A549 (cell line): ENCODE measurements around the gene PTPRK. TPM values are rescaled to one million over a fixed set of nuclear protein-coding genes. Genes with fewer than 3 reads are reported as not detected.

Experiments used
- ATAC-seq, 2 experiments: fragments of 200-7000 bp in 1 of 2; fragments of >200 bp in 1 of 2; cut with Nextera tagmentation in 1 of 2; cut with Tn5 transposase in 1 of 2; 3 replicates each; pipeline versions ENCODE4 v1.8.0 to v1.9.1; 2018 to 2020; ENCODE audit warnings: mild to moderate bottlenecking in 1 of 2, moderate library complexity in 1 of 2
- CTCF ChIA-PET: fragments of 300-600 bp; sonication (Branson Sonifier 250); formaldehyde crosslinking; extraction: SDS; loops from one replicate; lab custom pipeline; 2021; ENCODE audit warnings: antibody characterized with exemption, inconsistent platforms; lab: Yijun Ruan, JAX
- POLR2A ChIA-PET: fragments of 350-600 bp; formaldehyde crosslinking; extraction: SDS; loops from one replicate; lab custom pipeline; 2021; ENCODE audit warnings: antibody characterized with exemption, inconsistent platforms; lab: Yijun Ruan, JAX
- DNase-seq, 2 experiments: peaks; one replicate each; pipeline versions ENCODE4 v3.0.0 to v3.0.0-alpha.2; 2011 to 2016; ENCODE audit warnings: low read depth in 1 of 2, low spot score in 1 of 2
- FAIRE-seq: peaks from 2 replicates; lab custom pipeline; 2011; peaks lifted over from hg19 to GRCh38; lab: Jason Lieb, UNC
- H3K27ac ChIP-seq, 2 experiments: fragments of >200 bp; sonication (Bioruptor Twin); formaldehyde crosslinking; 3 replicates each; pipeline ENCODE4 v1.5.1; 2016 to 2017
- H3K4me1 ChIP-seq: fragments of >200 bp; sonication (Bioruptor Twin); formaldehyde crosslinking; 3 replicates; pipeline ENCODE4 v1.6.1; 2016
- H3K4me2 ChIP-seq: fragments of >200 bp; sonication (Bioruptor Twin); formaldehyde crosslinking; 3 replicates; pipeline ENCODE4 v1.6.1; 2016
- H3K4me3 ChIP-seq: fragments of >200 bp; sonication (Bioruptor Twin); formaldehyde crosslinking; 3 replicates; pipeline ENCODE4 v1.5.1; 2016
- H3K9me3 ChIP-seq: fragments of >200 bp; sonication (Bioruptor Twin); formaldehyde crosslinking; 3 replicates; pipeline ENCODE4 v1.6.1; 2016
- BCL3 ChIP-seq: fragments of >200 bp; sonication (Bioruptor Twin); formaldehyde crosslinking; IDR thresholded peaks from 3 replicates; pipeline ENCODE4 v1.6.1; 2016
- E2F6 ChIP-seq: IDR thresholded peaks from 2 replicates; pipeline ENCODE4 v1.6.1; 2012; ENCODE audit warnings: low read depth, borderline replicate concordance
- EHMT2 ChIP-seq: fragments of 200-600 bp; sonication (generic); IDR thresholded peaks from 2 replicates; pipeline ENCODE4 v1.6.1; 2016; ENCODE audit warnings: antibody characterized with exemption, low read depth, mild to moderate bottlenecking, moderate library complexity
- EP300 ChIP-seq, 2 experiments: fragments of >200 bp; sonication (Bioruptor Twin); formaldehyde crosslinking; IDR thresholded peaks; 2 replicates in 1 of 2; 3 replicates in 1 of 2; pipeline ENCODE4 v1.6.1; 2016 to 2017
- FOSB ChIP-seq: fragments of 250-450 bp; sonication (Bioruptor Pico); IDR thresholded peaks from 2 replicates; pipeline ENCODE4 v1.5.0; 2020; ENCODE audit warnings: mild to moderate bottlenecking, moderate library complexity
- FOSL2 ChIP-seq, 2 experiments: fragments of 450-650 bp in 1 of 2; fragments of >200 bp in 1 of 2; sonication (Bioruptor Twin) in 1 of 2; formaldehyde crosslinking; IDR thresholded peaks; 2 replicates each; pipeline versions ENCODE4 v1.5.0 to v1.6.1; 2016 to 2020; ENCODE audit warnings: mild to moderate bottlenecking in 1 of 2, moderate library complexity in 1 of 2
- HEYL ChIP-seq: fragments of 250-450 bp; sonication (Bioruptor Pico); IDR thresholded peaks from 2 replicates; pipeline ENCODE4 v1.8.0; 2021; ENCODE audit warnings: mild to moderate bottlenecking, moderate library complexity
- JUN ChIP-seq, 2 experiments: fragments of >200 bp; sonication (Bioruptor Twin); formaldehyde crosslinking; IDR thresholded peaks; 2 replicates in 1 of 2; 3 replicates in 1 of 2; pipeline ENCODE4 v1.6.1; 2016 to 2017
- KDM1A ChIP-seq: fragments of 200-600 bp; sonication (generic); IDR thresholded peaks from 2 replicates; pipeline ENCODE4 v1.6.1; 2016; ENCODE audit warnings: low read depth, mild to moderate bottlenecking
- MAFK ChIP-seq: fragments of 450-650 bp; IDR thresholded peaks from 2 replicates; pipeline ENCODE4 v1.6.1; 2014; ENCODE audit not compliant: partially characterized antibody
- MAZ ChIP-seq: fragments of 150-350 bp; IDR thresholded peaks from 2 replicates; pipeline ENCODE4 v1.6.1; 2014; ENCODE audit warnings: antibody characterized with exemption, low read depth, low read length, borderline replicate concordance
- PBX3 ChIP-seq: IDR thresholded peaks from 2 replicates; pipeline ENCODE4 v1.6.1; 2012
- PHF8 ChIP-seq: fragments of 200-600 bp; sonication (generic); IDR thresholded peaks from 2 replicates; pipeline ENCODE4 v1.6.1; 2016; ENCODE audit warnings: low read depth, mild to moderate bottlenecking, antibody characterized with exemption, moderate library complexity, borderline replicate concordance
- POLR2A ChIP-seq: IDR thresholded peaks from 2 replicates; pipeline ENCODE4 v1.6.1; 2012; ENCODE audit warnings: mild to moderate bottlenecking, low read length
- POLR2AphosphoS2 ChIP-seq: conservative IDR thresholded peaks from 2 replicates; pipeline ENCODE4 v1.6.1; 2012; ENCODE audit warnings: low read length, improper control_type of control experiment, inconsistent platforms
- RARB ChIP-seq: fragments of 250-450 bp; sonication (Bioruptor Pico); IDR thresholded peaks from 2 replicates; pipeline ENCODE4 v1.8.0; 2021; ENCODE audit warnings: mild to moderate bottlenecking, moderate library complexity
- TFCP2L1 ChIP-seq: fragments of 250-450 bp; sonication (Bioruptor Pico); IDR thresholded peaks from 2 replicates; pipeline ENCODE4 v1.5.0; 2021; ENCODE audit warnings: mild to moderate bottlenecking
- ZSCAN20 ChIP-seq: fragments of 250-450 bp; sonication (Bioruptor Pico); IDR thresholded peaks from 2 replicates; pipeline ENCODE4 v1.8.0; 2022; ENCODE audit warnings: mild to moderate bottlenecking, moderate library complexity
- WGBS: methylation state at CpG from one replicate; pipeline ENCODE4 v1.1.6; 2017; ENCODE audit errors: missing lambda C conversion rate; 5-methylcytosine and 5-hydroxymethylcytosine counted together
- polyA plus RNA-seq, 4 experiments: library from polyadenylated mRNA; depleted of rRNA in 3 of 4; stranded (reverse); fragments of >200 nt; fragmentation: RNase III in 1 of 4; extraction: RNeasy Plus Mini Kit Qiagen cat#74134 plus additional on column Dnase treatment in 1 of 4; gene quantifications; 2 replicates in 3 of 4; 3 replicates in 1 of 4; pipeline ENCODE4 v1.2.3, GENCODE V29; 2011 to 2017

PTPRK gene
- polyA plus RNA-seq, 2 of the 4 experiments (the other 2 are of a cell fraction): 14.4 to 16.1 TPM

GRCh38 chr6:128064540-128064895 lies 455.9 kb downstream of the PTPRK start:
- Histone ChIP-seq H3K9me3 (no peaks in the 10 kb centered on the region), H3K27ac (no peak overlapping the region), H3K4me3 (no peak overlapping the region), H3K4me1 (peaks cover 26% of the 10 kb centered on the region; the same call in 2 of the 3 replicates), H3K4me2 (peak overlapping the region; percentile 26; the same call in 1 of the 3 replicates)
- 96% methylated on average over 2 of the region's 2 CpGs for WGBS
- no peak for ATAC-seq
- no peak for FAIRE-seq
- TF ChIP-seq FOSL2 (IDR thresholded peaks at IDR 0.05) (no peak), FOSL2 (CRISPR knock-in tag; IDR thresholded peaks at IDR 0.05) (no peak), EP300 (IDR thresholded peaks at IDR 0.05) (no peak)
- no peak for DNase-seq
- CTCF ChIA-PET: no interaction called here
- POLR2A ChIA-PET: no interaction called here

GRCh38 chr6:128063850-128064539 lies 456.4 kb downstream of the PTPRK start:
- Histone ChIP-seq H3K4me1 (peaks cover 26% of the 10 kb centered on the region; the same call in 2 of the 3 replicates), H3K4me2 (peak overlapping the region; percentile 26; the same call in 1 of the 3 replicates)
- POLR2A ChIA-PET: no interaction called here
- peak; percentile 91 for TF ChIP-seq MAFK
- TF ChIP-seq POLR2A: no peak
- TF ChIP-seq, all 56 proteins: peak for 1
- DNase-seq (no peak), FAIRE-seq (no peak), ATAC-seq (no peak)
- no peak overlapping the region for H3K4me3 ChIP-seq
- 90% methylated on average over 3 of the region's 3 CpGs for WGBS
- H3K27ac ChIP-seq: no peak overlapping the region
- H3K9me3 ChIP-seq: no peaks in the 10 kb centered on the region
- CTCF ChIA-PET: no interaction called here

GRCh38 chr6:128062882-128063603 lies 457.4 kb downstream of the PTPRK start:
- peak in 1 of 2 experiments; percentile 68; a peak in 3 of 6 replicates for ATAC-seq
- Histone ChIP-seq H3K9me3 (no peaks in the 10 kb centered on the region), H3K4me3 (no peak overlapping the region), H3K27ac (no peak overlapping the region), H3K4me1 (peaks cover 26% of the 10 kb centered on the region; the same call in 2 of the 3 replicates), H3K4me2 (peak overlapping the region; percentile 32; the same call in 2 of the 3 replicates)
- DNase-seq: peak in 1 of 2 experiments; percentile 9
- ChIA-PET POLR2A (no interaction called here), CTCF (no interaction called here)
- 79% methylated on average over 5 of the region's 5 CpGs for WGBS
- FAIRE-seq: no peak
- no peak for TF ChIP-seq TFCP2L1
- no peak for TF ChIP-seq EHMT2
- TF ChIP-seq ZSCAN20 (CRISPR knock-in tag): no peak
- no peak for TF ChIP-seq HEYL
- TF ChIP-seq PHF8: no peak
- no peak for TF ChIP-seq MAZ
- no peak for TF ChIP-seq EP300 (IDR thresholded peaks at IDR 0.05)
- no peak for TF ChIP-seq POLR2AphosphoS2
- TF ChIP-seq JUN (IDR thresholded peaks at IDR 0.05): no peak
- no peak for TF ChIP-seq KDM1A
- TF ChIP-seq RARB (CRISPR knock-in tag): no peak
- no peak for TF ChIP-seq BCL3
- no peak for TF ChIP-seq E2F6
- no peak for TF ChIP-seq FOSB (CRISPR knock-in tag)
- no peak for TF ChIP-seq PBX3
